HepG2 (cell line): Measurements from ENCODE around the gene GALC.

Experiments
- CREB1 ChIP-seq, 2 experiments: fragments of 450-650 bp in 1 of 2; IDR thresholded peaks; 2 replicates each; pipeline ENCODE4 v1.6.1; 2016 to 2017; ENCODE audit warnings: control low read depth in 1 of 2, mild to moderate bottlenecking in 1 of 2, missing compliant biosample characterization in 1 of 2, missing genetic modification characterization in 1 of 2
- NFYC ChIP-seq: IDR thresholded peaks from 2 replicates; pipeline ENCODE4 v1.6.1; 2016; ENCODE audit warnings: missing genetic modification reagents, missing compliant biosample characterization
- ZNF468 ChIP-seq: sonication (generic); formaldehyde crosslinking; IDR thresholded peaks from 2 replicates; pipeline ENCODE4 v1.8.0; 2022; ENCODE audit warnings: mild to moderate bottlenecking, moderate library complexity, missing genetic modification reagents

GRCh38 chr14:88005978-88006851 is 13.2 kb upstream of the GALC start:
- TF ChIP-seq NFYC (CRISPR knock-in tag) (no peak), CREB1 (IDR thresholded peaks at IDR 0.05) (no peak), CREB1 (CRISPR knock-in tag; IDR thresholded peaks at IDR 0.05) (no peak), ZNF468 (no peak)
